Panc1 (cell line): Measurements from ENCODE around the gene SF3B5. TPM values are rescaled to one million over a fixed set of nuclear protein-coding genes. Genes with fewer than 3 reads are reported as not detected.

Source experiments
- ATAC-seq: fragments of 200-7000 bp; cut with Tn5 transposase; 2 replicates; pipeline ENCODE4 v1.9.1; 2020; ENCODE audit warnings: mild to moderate bottlenecking, moderate library complexity
- BruUV-seq: library from RNA; stranded (reverse); fragments of 400-500 nt; replicated peaks from 2 replicates; lab custom pipeline; 2021; lab: Mats Ljungman, UMichigan
- CTCF ChIA-PET: fragments of 300-600 bp; sonication (Branson Sonifier 250); formaldehyde crosslinking; loops from one replicate; lab custom pipeline; 2022; ENCODE audit warnings: antibody characterized with exemption; lab: Charles Lee
- POLR2A ChIA-PET: fragments of 300-600 bp; sonication (Branson Sonifier 250); formaldehyde crosslinking; loops from one replicate; lab custom pipeline; 2022; ENCODE audit warnings: antibody characterized with exemption; lab: Charles Lee
- DNase-seq: peaks from one replicate; pipeline ENCODE4 v3.0.0-alpha.2; 2010; ENCODE audit warnings: low read depth, low spot score
- H3K27ac ChIP-seq: 2 replicates; pipeline ENCODE4 v1.5.1; 2011; ENCODE audit warnings: mild to moderate bottlenecking, low read length, inconsistent platforms
- H3K27me3 ChIP-seq: fragments of 200-500 bp; sonication (Bioruptor generic); 2 replicates; pipeline ENCODE4 v1.6.0; 2014; ENCODE audit warnings: low read length, inconsistent platforms; ENCODE audit not compliant: control insufficient read depth, insufficient read depth
- H3K36me3 ChIP-seq: fragments of 200-500 bp; sonication (Bioruptor generic); 2 replicates; pipeline ENCODE4 v1.5.1; 2014; ENCODE audit warnings: inconsistent platforms, mild to moderate bottlenecking, low read length, moderate library complexity; ENCODE audit not compliant: control insufficient read depth, insufficient read depth
- H3K4me1 ChIP-seq: 2 replicates; pipeline ENCODE4 v1.5.1; 2011; ENCODE audit warnings: inconsistent platforms, mild to moderate bottlenecking, low read length, moderate library complexity; ENCODE audit not compliant: control insufficient read depth, insufficient read depth
- H3K4me3 ChIP-seq, 2 experiments: 2 replicates each; pipeline ENCODE4 v1.5.1; 2011 to 2012; ENCODE audit warnings: low read depth in 2 of 2, low read length in 2 of 2, mild to moderate bottlenecking in 2 of 2, inconsistent platforms in 1 of 2, moderate library complexity in 1 of 2
- H3K9me3 ChIP-seq: fragments of 200-500 bp; sonication (Bioruptor generic); 2 replicates; pipeline ENCODE4 v1.5.1; 2014; ENCODE audit warnings: low read depth, mild to moderate bottlenecking, inconsistent platforms, low read length, moderate library complexity; ENCODE audit not compliant: control insufficient read depth, insufficient read depth
- CTCF ChIP-seq: fragments of 450-650 bp; IDR thresholded peaks from 2 replicates; pipeline ENCODE4 v1.5.1; 2017; ENCODE audit warnings: mild to moderate bottlenecking
- POLR2AphosphoS5 ChIP-seq: IDR thresholded peaks from 2 replicates; pipeline ENCODE4 v1.6.1; 2012; ENCODE audit warnings: mild to moderate bottlenecking, low read depth, low read length, moderate library complexity
- REST ChIP-seq, 2 experiments: IDR thresholded peaks; 2 replicates each; pipeline ENCODE4 v1.6.1; 2011 to 2012; ENCODE audit warnings: low read depth in 2 of 2, control low read depth in 1 of 2, low read length in 1 of 2, mild to moderate bottlenecking in 1 of 2, moderate library complexity in 1 of 2; ENCODE audit not compliant: insufficient read depth in 1 of 2
- SIN3A ChIP-seq: IDR thresholded peaks from 2 replicates; pipeline ENCODE4 v1.6.1; 2012; ENCODE audit warnings: low read depth, mild to moderate bottlenecking, low read length, moderate library complexity, borderline replicate concordance; ENCODE audit not compliant: insufficient read depth
- TCF7L2 ChIP-seq: IDR thresholded peaks from 2 replicates; pipeline ENCODE4 v1.6.1; 2011; ENCODE audit warnings: mild to moderate bottlenecking, low read depth, low read length, inconsistent platforms
- in situ Hi-C: cut with HindIII; loops from 2 replicates; pipeline ENCODE4 v1.10.0; 2016; ENCODE audit warnings: low sequenced_read_pairs, low pct_unique_long_range_greater_than_20kb
- intact Hi-C: fragments of 100-400 bp; cut with micrococcal nuclease; formaldehyde crosslinking; loops from one replicate; pipeline ENCODE4 v1.10.0; 2022; ENCODE audit not compliant: unreplicated experiment
- total RNA-seq: library from RNA; stranded (reverse); gene quantifications from one replicate; pipeline ENCODE4 v1.2.1, GENCODE V29; 2021; ENCODE audit not compliant: unreplicated experiment

SF3B5 gene
- total RNA-seq, 1 experiment from 2014 or later = 128 TPM

GRCh38 chr6:144139817-144140216 lies 44.4 kb upstream of the SF3B5 start:
- BruUV-seq = no TSS peak
- CTCF ChIA-PET = no interaction called here
- POLR2A ChIA-PET = no interaction called here
- H3K9me3 ChIP-seq = no peaks in the 10 kb centered on the region
- no peaks in the 10 kb centered on the region for H3K4me1 ChIP-seq
- H3K27ac ChIP-seq = no peak overlapping the region
- TF ChIP-seq POLR2AphosphoS5 (no peak), CTCF (no peak), REST (IDR thresholded peaks at IDR 0.05; ENCODE audit: insufficient read depth in 1 of 2, low read depth in 2 of 2, low read length in 1 of 2) (no peak), TCF7L2 (no peak), SIN3A (no peak)
- no peaks in the 10 kb centered on the region for H3K27me3 ChIP-seq
- intact Hi-C loops (no loop called here), in situ Hi-C loops (no loop called here)
- H3K36me3 ChIP-seq = no peaks in the 10 kb centered on the region
- no peak overlapping the region for H3K4me3 ChIP-seq
- no peak for ATAC-seq
- DNase-seq = no peak

- H3K4me1 ChIP-seq = no peaks in the 10 kb centered on the region
- no peaks in the 10 kb centered on the region for H3K27me3 ChIP-seq
- in situ Hi-C loops (no loop called here), intact Hi-C loops (no loop called here)
- TF ChIP-seq CTCF (no peak), REST (IDR thresholded peaks at IDR 0.05; ENCODE audit: insufficient read depth in 1 of 2, low read depth in 2 of 2, low read length in 1 of 2) (no peak), TCF7L2 (no peak), POLR2AphosphoS5 (no peak), SIN3A (no peak)
- ATAC-seq (no peak), DNase-seq (no peak)
- CTCF ChIA-PET = no interaction called here
- no peaks in the 10 kb centered on the region for H3K36me3 ChIP-seq
- H3K4me3 ChIP-seq = no peak overlapping the region
- H3K9me3 ChIP-seq = no peaks in the 10 kb centered on the region
- no TSS peak for BruUV-seq
- H3K27ac ChIP-seq = no peak overlapping the region
- POLR2A ChIA-PET = interaction anchor here (0.6 kb wide), 1 partner anchor 1028 kb away, joined by 8 read pairs; no protein-coding TSS in a partner anchor
Measured at GRCh38 chr6:144138542-144138941, 43.2 kb upstream of the SF3B5 start.
